GM12874 (cell line): ENCODE results near the gene TEX29.

Experiments used
- TF ChIP-seq, protein P1 (sequence below): IDR thresholded peaks from 2 replicates; pipeline ENCODE4 v1.5.1; 2011; ENCODE audit warnings: low read depth, mild to moderate bottlenecking, control low read depth, low read length, moderate library complexity; ENCODE audit not compliant: insufficient read depth

Gene TEX29

DNA sequence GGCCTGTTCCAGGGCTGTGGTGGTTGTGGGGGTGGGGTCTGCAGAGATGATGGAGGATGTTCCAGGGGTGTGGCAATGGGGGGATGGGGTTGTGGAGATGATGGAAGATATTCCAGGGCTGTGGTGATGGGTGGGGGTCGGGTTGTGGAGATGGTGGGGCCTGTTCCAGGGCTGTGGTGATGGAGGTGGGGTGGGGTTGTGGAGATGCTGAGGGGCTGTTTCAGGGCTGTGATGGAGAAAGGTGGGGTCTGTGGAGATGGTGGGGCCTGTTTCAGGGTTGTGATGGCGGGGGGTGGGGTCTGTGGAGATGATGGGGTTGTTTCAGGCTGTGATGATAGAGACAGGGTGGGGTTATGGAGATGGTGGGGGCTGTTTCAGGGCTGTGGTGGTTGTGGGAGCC lies 62.0 kb downstream of the TEX29 start:
- TF ChIP-seq, protein P1, sequence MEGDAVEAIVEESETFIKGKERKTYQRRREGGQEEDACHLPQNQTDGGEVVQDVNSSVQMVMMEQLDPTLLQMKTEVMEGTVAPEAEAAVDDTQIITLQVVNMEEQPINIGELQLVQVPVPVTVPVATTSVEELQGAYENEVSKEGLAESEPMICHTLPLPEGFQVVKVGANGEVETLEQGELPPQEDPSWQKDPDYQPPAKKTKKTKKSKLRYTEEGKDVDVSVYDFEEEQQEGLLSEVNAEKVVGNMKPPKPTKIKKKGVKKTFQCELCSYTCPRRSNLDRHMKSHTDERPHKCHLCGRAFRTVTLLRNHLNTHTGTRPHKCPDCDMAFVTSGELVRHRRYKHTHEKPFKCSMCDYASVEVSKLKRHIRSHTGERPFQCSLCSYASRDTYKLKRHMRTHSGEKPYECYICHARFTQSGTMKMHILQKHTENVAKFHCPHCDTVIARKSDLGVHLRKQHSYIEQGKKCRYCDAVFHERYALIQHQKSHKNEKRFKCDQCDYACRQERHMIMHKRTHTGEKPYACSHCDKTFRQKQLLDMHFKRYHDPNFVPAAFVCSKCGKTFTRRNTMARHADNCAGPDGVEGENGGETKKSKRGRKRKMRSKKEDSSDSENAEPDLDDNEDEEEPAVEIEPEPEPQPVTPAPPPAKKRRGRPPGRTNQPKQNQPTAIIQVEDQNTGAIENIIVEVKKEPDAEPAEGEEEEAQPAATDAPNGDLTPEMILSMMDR = no peak

GRCh38 chr13:111382877-111383276 lies 62.4 kb downstream of the TEX29 start:
- TF ChIP-seq, protein P1 = no peak

GRCh38 chr13:111383591-111384440 lies 63.4 kb downstream of the TEX29 start:
- TF ChIP-seq, protein P1 = no peak

DNA sequence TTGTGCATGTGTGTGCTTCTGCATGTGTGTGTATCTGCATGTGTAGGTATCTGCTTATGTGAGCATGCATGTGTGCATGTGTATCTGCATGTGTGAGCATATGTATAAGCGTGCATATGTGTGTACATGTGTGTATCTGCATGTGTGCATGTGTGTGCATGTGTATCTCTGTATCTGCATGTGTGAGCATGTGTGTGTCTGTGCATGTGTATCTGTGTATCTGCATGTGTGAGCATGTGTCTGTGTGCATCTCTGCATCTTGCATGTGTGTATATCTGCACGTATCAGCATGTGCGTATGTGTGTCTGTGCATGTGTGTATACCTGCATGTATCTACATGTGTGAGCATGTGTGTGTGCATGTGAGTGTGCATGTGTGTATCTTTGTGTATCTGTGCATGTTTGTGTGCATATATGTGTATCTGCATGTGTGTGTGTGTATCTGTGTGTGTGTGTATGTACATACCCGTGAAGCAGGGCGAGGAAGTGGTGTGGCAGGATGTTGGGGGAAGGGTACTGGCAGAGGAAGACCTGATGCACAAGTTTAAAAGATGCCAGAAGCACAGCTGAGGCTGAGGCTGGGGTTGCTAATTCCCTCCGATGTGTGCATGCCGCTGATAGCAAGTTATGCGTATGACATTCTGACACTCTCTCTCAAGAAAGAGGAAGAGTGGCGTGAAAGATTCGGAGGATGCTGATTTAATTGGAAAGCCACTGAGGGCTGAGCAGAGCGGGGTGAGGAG lies 64.2 kb downstream of the TEX29 start:
- TF ChIP-seq, protein P1 = no peak

DNA sequence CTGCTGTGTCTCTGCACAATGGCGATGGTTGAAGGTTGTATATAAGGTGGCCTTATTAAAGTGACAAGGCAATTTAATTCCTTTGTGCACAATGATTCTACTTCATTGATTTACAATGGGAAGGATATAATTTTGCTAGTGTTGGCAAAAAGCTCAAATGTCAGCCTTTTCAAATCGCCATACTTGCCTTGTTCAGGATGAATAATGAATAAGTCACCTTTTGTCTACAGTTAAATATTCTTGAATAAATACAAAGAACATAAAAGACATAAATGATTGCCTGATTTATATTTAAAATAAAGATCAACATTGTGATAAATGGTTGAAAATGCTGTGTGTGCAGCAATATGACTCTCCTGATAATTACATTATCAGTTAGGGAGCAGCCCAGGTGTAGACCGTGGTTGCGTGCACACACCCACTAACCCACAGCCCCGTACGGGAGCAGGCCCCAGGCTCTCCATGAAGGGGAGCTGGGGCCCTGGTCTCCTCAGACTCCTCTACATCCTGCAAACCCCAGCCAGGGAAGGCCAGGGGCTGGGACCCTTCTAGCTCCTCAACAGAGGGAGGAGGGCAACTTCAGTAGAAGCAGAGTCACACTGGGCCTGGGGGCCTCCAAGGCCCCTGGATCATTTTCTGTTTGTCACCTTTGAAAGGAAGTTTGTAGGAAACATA lies 64.9 kb downstream of the TEX29 start:
- TF ChIP-seq, protein P1 = no peak

- TF ChIP-seq, protein P1 = no peak
Observed at GRCh38 chr13:111387026-111387871, 66.8 kb downstream of the TEX29 start.
